ENCODE measurements around the gene DIS3L2. TPM values are rescaled to one million over a fixed set of nuclear protein-coding genes. Genes with fewer than 3 reads are reported as not detected.

DIS3L2 gene
- total RNA-seq, 1 donor from 2014 or later, result 53.6 TPM

DNA sequence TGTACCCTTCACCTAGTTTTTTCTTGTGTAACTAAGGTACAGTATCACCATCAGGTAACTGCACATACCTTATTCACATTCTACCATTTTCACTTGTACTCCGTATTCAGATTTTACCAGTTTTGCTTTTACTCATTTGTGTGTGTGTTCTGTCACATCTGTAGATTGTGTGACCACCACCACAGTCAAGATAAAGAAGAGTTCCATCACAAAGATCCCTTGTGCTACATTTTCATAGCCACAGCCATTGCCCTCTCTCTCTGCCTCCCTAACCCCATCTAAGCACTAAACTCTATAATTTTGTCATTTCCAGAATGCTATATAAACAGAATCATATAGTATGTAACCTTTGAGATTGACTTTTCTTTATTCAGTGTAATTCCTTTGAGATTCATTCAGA, 23.5 kb downstream of the DIS3L2 start:
- H3K4me1 Mint-ChIP-seq (ENCODE audit: unreplicated experiment), result peaks cover 24% of the 10 kb centered on the region
- TF ChIP-seq CTCF (conservative IDR thresholded peaks at IDR 0.05), result no peak
- no peaks in the 10 kb centered on the region for H3K9me3 Mint-ChIP-seq
- no peak overlapping the region for H3K27ac Mint-ChIP-seq
- no peaks in the 10 kb centered on the region for H3K27me3 Mint-ChIP-seq
- H3K36me3 Mint-ChIP-seq, result peaks cover 6% of the 10 kb centered on the region
- H3K4me3 Mint-ChIP-seq, result no peak overlapping the region
- no peak for DNase-seq (ENCODE audit: extremely low spot score, unreplicated experiment)

GRCh38 chr2:231985823-231986261, 24.3 kb downstream of the DIS3L2 start:
- H3K27ac Mint-ChIP-seq, result no peak overlapping the region
- peaks cover 24% of the 10 kb centered on the region for H3K4me1 Mint-ChIP-seq (ENCODE audit: unreplicated experiment)
- H3K9me3 Mint-ChIP-seq, result no peaks in the 10 kb centered on the region
- H3K4me3 Mint-ChIP-seq, result no peak overlapping the region
- no peaks in the 10 kb centered on the region for H3K27me3 Mint-ChIP-seq
- TF ChIP-seq CTCF (conservative IDR thresholded peaks at IDR 0.05), result no peak
- peaks cover 6% of the 10 kb centered on the region for H3K36me3 Mint-ChIP-seq
- no peak for DNase-seq (ENCODE audit: extremely low spot score, unreplicated experiment)

- Mint-ChIP-seq H3K4me1 (ENCODE audit: unreplicated experiment) (peaks cover 31% of the 10 kb centered on the region), H3K36me3 (peaks cover 6% of the 10 kb centered on the region), H3K4me3 (no peak overlapping the region), H3K27ac (no peak overlapping the region), H3K27me3 (no peaks in the 10 kb centered on the region), H3K9me3 (no peaks in the 10 kb centered on the region)
- no peak for TF ChIP-seq CTCF (conservative IDR thresholded peaks at IDR 0.05)
- DNase-seq (ENCODE audit: extremely low spot score, unreplicated experiment), result no peak
Measured at GRCh38 chr2:231987124-231987727, 25.7 kb downstream of the DIS3L2 start.

GRCh38 chr2:231988179-231988866, 26.8 kb downstream of the DIS3L2 start:
- Mint-ChIP-seq H3K27ac (no peak overlapping the region), H3K36me3 (peaks cover 6% of the 10 kb centered on the region), H3K27me3 (no peaks in the 10 kb centered on the region), H3K4me3 (no peak overlapping the region), H3K4me1 (ENCODE audit: unreplicated experiment) (peaks cover 31% of the 10 kb centered on the region), H3K9me3 (no peaks in the 10 kb centered on the region)
- no peak for DNase-seq (ENCODE audit: extremely low spot score, unreplicated experiment)
- no peak for TF ChIP-seq CTCF (conservative IDR thresholded peaks at IDR 0.05)

DNA sequence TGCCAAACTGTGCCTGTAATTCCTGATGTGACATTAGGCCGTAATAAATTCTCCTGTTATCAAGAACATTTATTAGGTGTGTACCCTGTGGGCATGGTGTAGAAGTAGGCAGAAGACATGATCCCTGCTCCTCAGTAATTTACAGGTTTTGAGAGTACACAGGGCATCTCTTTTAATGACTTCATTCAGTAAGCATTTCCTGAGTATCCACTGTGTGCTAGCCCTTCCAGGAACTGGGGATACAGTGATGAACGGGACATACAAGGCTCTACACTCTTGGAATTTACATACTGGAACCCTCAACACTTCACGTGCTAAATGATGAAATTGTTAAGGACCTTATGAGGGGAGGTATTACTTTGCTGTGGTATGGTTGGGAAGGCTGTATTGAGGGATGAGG, 30.2 kb downstream of the DIS3L2 start:
- Mint-ChIP-seq H3K9me3 (no peaks in the 10 kb centered on the region), H3K27me3 (no peaks in the 10 kb centered on the region), H3K4me3 (no peak overlapping the region), H3K36me3 (no peaks in the 10 kb centered on the region), H3K27ac (no peak overlapping the region), H3K4me1 (ENCODE audit: unreplicated experiment) (peaks cover 27% of the 10 kb centered on the region)
- DNase-seq (ENCODE audit: extremely low spot score, unreplicated experiment), result no peak
- no peak for TF ChIP-seq CTCF (conservative IDR thresholded peaks at IDR 0.05)

Measured in type B pancreatic cell (in vitro differentiated cells).